HEK293T (cell line): Measurements from ENCODE around the gene TNS2.

Experiments used
- ARNT ChIP-seq: fragments of 450-650 bp; IDR thresholded peaks from 2 replicates; pipeline ENCODE4 v1.6.1; 2017; ENCODE audit warnings: mild to moderate bottlenecking
- BHLHE40 ChIP-seq: fragments of 450-650 bp; IDR thresholded peaks from 2 replicates; pipeline ENCODE4 v1.6.1; 2016; ENCODE audit warnings: mild to moderate bottlenecking, moderate library complexity, borderline replicate concordance
- FOXM1 ChIP-seq: fragments of 450-650 bp; IDR thresholded peaks from 2 replicates; pipeline ENCODE4 v1.6.1; 2017; ENCODE audit warnings: mild to moderate bottlenecking, borderline replicate concordance
- LEF1 ChIP-seq: fragments of 450-650 bp; IDR thresholded peaks from 2 replicates; pipeline ENCODE4 v1.6.1; 2017; ENCODE audit warnings: mild to moderate bottlenecking, borderline replicate concordance
- SP1 ChIP-seq: fragments of 450-650 bp; IDR thresholded peaks from 2 replicates; pipeline ENCODE4 v1.6.1; 2017
- TARDBP ChIP-seq: fragments of 450-650 bp; IDR thresholded peaks from 2 replicates; pipeline ENCODE4 v1.6.1; 2016
- TF ChIP-seq, protein P1 (sequence below): fragments of 450-650 bp; IDR thresholded peaks from 2 replicates; pipeline ENCODE4 v1.6.1; 2016

- no peak for TF ChIP-seq BHLHE40
- TF ChIP-seq SP1: no peak
- TF ChIP-seq ARNT: no peak
- TF ChIP-seq LEF1: no peak
- TF ChIP-seq FOXM1: no peak
- no peak for TF ChIP-seq TARDBP
- TF ChIP-seq, protein P1, sequence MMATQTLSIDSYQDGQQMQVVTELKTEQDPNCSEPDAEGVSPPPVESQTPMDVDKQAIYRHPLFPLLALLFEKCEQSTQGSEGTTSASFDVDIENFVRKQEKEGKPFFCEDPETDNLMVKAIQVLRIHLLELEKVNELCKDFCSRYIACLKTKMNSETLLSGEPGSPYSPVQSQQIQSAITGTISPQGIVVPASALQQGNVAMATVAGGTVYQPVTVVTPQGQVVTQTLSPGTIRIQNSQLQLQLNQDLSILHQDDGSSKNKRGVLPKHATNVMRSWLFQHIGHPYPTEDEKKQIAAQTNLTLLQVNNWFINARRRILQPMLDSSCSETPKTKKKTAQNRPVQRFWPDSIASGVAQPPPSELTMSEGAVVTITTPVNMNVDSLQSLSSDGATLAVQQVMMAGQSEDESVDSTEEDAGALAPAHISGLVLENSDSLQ: no peak
These were observed 53.3 kb downstream of the TNS2 start, which contains the start of gene SOAT2 for GRCh38 chr12:53102883-53103807.
